Activated CD8-positive, alpha-beta memory T cell treated with anti-CD3 and anti-CD28 coated beads for 24 hours (primary cell): ENCODE measurements around the gene PRSS21.
A peak's percentile ranks its signal among the peaks of the same experiment; 100 is the strongest.

Source experiments
- DNase-seq: peaks from one replicate; pipeline ENCODE4 v3.0.0-alpha.2; 2020

PRSS21 gene

DNA sequence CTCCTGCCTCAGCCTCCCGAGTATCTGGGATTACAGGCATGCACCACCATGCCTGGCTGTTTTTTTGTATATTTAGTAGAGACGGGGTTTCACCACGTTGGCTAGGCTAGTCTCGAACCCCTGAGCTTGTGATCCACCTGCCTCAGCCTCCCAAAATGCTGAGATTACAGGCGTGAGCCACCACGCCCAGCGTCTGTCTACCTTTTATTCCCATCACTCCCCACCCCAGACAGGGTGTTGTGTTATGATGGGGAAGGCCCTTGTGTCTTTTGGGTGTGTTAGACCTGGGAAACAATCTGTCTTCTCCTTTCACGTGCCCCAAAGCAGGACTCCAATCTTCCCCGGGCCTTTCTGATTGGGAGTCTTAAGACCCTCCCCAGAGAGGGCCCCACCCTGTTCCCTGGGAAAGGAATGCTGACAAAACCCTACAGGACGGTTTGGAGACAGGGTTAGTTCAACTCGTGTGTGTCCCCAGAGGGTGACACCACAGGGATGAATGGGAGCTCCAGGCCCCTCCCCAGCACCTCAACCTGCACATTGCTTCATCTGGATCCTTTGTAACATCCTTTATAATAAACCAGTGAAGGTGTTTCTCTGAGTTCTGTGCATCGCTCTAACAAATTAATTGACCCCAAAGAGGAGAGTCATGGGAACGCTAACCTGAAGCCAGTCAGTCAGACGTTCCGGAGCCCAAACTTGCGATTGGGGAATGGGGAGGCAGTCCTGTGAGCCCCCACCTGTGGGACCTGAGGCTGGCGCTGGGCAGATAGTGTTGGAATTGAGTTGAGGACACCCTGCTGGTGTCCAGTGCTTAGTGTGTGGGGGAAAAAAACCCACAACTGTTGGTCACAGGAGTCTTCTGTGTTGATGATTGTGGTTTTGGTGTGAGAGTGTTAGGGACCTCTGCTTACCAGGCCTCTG, 36.8 kb upstream of the PRSS21 start:
- peak; percentile 58 for DNase-seq

DNA sequence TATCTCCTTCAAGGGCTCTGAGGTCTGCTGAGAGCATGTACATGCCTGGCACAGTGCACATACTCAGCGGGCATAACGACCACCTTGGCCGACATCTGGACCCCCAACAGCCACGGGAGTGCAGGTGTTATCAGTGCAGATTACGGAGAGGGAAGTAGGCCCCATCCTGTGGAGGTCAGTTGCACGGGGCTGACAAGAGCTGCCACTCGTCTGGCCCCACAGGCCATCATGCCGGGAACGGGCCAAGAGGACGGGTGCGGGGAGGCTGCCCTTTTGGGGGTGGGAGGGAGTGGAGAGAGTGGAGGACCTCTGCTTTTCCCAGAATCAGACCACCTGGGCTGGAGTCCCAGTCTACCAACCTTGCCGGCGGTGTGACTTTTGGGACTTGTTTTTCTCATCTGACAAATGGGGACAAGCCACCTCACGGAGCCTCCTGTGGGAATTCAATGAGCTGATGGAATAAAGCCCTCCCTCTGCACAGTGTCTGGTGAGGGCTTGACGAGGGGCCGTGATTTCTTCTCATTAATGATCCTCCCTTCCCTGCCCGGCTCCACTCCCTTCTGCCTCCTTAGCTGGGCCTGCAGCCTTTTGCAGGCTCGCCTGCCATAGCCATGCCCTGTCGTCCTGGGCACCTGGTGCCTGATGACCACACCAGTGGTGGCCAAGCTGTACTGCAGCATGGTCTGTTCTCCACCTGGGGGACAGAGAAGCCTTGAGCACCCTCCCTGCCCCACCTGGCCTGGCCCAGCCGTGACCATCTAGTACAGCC, 34.3 kb upstream of the PRSS21 start:
- no peak for DNase-seq

DNA sequence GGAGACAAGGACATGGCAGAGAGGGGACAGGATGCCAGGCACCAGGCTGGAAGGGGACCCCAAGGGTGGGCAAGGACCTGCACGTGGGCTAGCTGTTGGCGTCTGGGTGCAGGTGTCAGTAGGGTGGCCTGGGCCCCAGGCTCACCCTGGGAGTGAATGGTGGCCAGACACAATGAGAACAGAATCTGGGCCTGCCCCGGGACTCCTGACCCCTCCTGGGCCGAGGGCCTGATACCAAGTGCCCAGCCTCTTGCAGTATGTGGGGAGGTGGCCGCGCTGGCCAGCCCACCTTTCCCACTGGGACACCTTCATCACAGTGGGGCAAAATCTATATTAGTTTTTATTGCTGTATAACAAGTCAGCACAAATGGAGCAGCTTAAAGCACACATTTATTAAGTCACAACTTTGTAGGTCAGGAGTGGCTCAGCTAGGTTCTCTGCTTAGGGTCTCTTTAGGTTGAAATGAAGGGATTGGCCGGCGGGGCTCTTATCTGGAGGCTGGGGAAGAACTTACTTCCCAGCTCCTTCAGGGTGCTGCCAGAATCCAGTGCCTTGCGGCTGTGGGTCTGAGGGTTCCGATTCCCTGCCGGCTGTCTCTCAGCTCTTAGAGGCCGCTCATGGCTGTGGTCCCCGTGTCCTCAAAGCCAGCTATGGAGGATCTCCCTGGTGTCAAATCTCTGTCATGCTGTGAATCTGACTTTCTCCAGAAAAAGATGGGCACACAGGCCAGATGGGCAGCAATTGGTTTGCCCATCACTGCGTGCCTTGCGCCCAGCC, 33.3 kb upstream of the PRSS21 start:
- no peak for DNase-seq

DNA sequence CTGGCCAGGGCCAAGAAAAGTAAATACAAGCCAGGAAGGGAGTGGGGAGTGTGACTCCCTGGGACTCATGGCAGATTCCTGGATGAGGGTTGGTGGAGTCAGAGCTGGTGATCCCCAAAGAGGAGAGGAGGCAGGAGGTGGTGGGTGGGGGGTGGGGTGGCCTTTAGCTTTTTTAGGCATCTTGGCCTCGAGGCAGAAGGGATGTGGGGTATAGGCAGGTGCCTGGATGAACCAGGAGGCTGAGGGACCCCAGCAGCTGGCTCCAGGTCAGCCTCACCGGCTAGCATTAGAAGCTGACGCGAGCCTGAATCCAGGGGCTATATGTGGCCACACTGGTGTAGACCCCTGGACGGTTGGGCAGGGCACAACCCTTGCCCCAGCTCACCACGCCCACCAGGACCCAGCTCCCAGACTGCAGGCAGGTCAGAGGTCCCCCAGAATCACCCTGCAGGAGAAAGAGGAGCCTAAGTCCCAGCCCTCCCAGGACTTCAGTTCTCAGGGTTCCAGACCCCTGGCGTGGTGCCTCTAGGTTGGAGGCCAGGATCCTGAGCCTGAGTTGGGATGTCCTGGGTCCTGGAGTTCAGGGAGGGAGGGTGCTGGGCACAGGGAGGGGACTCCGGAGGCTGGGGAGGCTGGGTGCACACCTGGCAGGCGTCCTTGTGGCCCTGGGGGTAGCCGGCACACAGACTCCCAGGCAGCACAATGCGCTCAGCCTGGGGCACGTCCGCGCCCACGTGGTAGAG, 32.5 kb upstream of the PRSS21 start:
- DNase-seq = no peak

DNA sequence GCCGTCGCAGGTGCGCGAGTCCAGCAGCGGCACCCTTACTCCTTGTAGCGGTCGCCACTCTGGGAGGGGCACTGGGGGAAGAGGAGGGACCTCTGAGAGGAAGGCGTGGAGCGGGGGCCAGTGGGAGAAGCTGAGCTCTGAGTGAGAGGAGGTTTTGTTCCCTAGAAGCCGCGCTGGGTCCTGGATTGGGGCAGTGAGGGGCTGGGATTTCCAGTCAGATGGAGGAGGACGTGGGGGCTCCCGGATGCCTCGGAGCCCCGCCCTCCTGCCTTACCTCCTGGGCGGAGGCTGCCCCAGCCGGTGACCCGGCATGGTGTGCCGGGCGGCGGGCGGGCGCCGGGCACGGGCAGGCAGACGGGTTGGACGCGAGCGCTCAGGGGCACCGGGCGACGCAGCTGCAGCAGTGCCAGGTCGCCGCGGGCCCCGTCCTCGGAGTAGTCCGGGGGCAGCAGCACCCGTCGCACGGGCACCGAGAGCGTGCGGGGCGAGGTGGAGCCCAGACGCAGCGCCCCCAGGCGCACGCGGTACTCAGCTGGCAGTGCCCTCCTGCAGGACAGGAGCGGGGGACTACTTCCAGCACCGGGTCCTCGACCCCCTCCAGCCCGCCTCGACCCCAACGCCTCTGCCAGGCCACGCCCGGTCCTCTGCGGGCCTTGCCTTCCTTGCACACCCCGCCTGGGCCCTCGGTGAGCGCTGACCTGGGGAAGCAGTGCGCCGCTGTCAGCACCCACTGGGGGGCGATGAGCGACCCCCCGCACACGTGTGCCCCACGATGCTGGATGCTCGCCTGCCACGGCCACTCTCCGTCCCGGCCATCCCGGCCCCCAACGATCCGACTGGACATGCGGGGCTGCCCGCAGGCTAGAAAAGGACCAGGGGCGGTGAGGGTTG, 31.7 kb upstream of the PRSS21 start:
- peak; percentile 86 for DNase-seq

DNA sequence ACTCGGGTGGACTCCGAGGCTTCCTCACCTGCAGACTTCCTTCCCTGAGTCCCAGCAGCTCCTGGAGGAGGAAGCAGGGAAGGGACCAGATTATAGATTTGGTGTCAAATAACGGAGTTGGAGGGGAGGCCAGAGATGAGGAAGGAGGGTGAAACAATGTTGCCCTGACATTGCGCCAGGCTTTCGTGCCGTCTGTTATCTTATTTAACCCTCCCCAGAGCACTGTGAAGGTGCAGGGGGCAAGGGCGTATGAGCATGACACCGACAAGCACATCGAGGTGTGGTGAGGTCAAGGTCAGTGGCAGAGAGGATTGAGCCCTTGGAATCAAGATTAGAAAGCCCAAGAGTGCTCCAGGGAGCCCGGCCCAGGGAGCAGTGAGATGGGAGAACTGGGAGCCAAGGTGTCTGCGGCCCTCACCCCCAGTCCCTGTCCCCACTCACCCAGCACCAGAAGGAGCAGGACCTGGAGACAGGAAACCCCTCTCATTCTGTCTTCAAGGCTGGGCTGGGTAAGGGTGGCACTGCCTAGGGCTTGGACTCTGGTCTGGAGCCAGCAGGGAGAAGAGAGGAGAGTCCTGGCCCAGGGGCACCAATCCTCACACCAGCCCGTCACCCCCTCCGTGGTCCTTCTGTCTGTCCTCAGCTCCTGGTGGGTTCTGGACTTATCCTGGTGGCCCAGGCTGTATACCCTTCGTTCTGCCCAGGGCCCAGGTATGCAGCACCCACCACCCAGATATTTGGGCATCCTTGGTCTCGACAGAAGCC, 30.8 kb upstream of the PRSS21 start:
- no peak for DNase-seq

DNA sequence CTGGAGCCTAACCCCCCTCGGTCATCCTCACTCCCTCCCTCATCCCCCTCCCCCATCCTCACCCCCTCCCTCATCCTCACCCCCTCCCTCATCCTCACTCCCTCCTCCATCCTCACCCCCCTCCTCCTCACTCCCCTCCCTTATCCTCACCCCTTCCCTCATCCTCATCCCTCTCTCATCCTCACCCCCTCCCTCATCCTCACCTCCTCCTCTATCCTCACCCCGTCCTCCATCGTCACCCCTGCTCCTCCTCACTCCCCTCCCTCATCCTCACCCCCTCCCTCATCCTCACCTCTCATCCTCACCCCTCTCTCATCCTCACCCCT, 30.2 kb upstream of the PRSS21 start:
- DNase-seq = no peak

DNA sequence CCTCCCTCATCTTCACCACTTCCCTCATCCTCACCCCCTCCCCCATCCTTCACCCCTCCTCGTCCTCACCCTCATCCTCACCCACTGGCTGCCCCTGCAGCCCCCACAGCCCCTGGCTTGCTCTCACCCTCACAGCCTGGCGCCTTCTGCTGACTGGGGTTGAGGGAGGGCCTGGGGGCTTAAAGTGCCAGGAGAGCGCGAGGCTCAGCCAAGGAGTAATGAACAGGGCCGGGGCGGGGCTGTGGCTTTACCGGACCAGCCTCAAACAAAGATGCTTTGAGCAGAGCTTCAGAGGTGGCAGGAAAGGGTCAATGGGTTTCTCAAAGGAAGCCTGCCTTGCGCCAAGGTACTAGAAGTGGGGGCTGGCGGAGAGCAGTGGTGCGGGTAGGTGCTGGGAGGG, 29.6 kb upstream of the PRSS21 start, which contains the start of gene PRSS33:
Gene PRSS33, minus strand, starts transcription at position 155 of the 400 bp plus-strand sequence. CDS start 1,013 bp downstream, outside the sequence.
- DNase-seq = no peak

DNA sequence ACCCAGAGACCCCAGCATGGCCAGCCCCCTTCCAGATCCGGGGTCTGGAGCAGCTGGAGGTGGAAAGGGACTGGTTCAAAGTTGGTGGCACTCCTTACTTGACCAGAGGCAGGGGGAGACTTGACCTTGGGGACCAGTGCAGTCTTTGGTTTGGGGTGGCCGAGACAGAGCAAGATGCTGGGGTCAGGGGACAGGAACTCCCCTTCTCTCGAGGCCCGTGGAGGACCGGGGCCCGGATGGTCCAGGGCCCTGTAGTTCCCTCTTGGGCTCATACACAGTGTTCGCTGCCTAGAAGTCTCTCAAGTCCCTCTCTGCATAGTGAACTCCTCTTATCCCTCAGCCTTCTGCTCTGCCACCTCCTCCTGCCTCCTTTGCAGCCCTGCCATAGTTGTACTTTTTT, 29.1 kb upstream of the PRSS21 start:
- no peak for DNase-seq

DNA sequence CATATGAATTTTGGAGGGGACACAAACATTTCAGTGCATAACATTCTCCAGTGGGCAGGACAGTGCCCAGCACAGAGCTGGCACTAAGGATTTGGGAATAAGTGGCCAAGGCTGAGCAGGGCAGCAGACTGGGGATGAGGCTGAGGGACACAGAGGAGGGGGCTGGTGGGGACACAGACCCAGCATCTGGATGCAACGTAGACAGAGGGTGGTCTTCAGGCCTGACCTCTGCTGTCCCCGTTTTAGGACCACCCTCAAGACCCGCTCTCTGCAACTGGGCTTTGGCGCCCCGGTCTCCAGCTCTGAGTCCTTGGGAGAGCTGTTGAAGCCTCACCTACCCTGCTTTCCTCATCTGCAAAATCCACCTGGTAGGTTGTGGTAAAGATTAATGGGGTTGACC, 26.4 kb upstream of the PRSS21 start:
- DNase-seq = no peak

DNA sequence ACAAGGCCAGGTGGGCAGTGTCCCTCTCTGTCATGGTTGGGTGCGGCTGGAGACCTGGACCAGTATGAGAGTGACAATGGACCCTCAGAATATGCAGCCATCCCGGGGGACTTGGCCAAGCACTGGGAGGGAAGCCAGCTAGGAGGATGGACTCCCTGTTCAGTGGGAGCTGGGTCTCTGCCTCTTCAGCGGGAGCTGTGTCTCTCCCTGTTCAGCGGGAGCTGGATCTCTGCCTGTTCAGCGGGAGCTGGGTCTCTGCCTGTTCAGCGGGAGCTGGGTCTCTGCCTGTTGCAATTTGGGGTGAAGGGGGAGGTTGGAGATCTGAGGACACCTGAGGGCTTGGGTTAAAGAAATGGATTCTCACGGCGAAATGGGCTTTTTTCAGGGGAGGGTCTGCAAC, 25.9 kb upstream of the PRSS21 start:
- no peak for DNase-seq

DNA sequence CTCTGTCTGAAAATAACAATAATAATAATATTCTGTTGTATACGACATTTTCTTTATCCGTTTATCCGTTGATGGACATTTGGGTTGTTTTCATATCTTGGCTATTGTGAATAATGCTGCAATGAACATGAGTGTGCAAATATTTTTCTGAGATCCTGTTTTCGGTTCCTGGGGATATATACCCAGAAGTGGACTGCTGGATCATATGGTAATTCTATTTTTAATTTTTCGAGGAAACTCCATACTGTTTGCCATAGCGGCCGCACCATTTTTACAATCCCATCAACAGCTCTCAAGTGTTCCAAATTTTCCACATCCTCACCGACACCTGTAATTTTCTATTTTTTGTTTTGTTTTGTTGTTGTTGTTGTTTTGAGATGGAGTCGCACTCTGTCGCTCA, 24.1 kb upstream of the PRSS21 start:
- DNase-seq = no peak

DNA sequence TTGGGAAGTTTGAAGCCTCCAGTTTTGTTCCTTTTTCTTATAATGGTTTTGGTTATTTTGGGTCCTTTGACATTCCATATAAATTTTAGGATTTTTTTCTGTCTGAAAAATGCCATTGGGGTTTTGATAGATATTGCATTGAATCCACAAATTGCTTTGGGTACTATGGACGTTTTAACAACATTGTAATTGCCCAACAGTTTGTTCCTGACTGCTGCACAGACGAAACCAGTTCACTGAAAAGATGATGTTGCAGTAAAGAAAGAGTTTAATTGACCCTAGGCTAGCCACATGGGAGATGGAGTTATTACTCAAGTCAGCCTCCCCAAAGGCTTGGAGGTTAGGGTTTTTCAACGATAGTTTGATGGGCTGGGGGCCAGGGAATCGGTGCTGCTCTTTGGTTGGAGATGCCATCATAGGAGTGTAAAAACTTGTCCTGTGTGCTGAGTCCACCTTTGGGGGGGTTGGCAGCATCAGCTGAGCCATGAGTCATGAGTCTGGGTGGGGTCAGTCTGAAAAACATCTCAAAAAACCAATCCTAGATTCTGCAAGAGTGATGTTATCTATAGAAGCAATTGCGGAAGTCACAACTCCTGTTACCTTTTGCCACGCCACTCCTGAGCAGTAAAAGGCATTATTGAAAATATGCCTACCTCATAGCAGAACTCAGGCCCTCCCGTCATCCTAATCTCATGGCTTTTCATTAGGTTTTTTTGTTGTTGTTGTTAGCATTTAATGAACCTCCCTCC, 21.5 kb upstream of the PRSS21 start:
- DNase-seq = no peak

DNA sequence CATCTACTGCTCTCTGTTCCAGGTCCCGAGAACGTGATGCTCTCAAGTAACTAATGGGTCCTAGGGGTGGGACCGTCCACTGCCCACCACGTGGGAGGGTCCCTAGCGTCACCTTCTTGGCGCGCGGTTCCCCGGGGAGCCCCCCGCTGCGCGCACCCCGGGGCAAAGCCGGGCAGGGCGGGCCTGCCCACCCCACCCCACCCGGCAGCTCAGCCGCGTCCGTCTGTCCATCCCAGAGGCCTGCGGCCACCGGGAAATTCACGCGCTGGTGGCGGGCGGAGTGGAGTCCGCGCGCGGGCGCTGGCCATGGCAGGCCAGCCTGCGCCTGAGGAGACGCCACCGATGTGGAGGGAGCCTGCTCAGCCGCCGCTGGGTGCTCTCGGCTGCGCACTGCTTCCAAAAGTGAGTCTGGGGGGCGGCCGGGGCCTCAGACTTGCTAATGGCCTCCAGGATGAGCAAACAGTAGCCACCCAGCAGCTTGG, 18.3 kb upstream of the PRSS21 start:
- DNase-seq = no peak

DNA sequence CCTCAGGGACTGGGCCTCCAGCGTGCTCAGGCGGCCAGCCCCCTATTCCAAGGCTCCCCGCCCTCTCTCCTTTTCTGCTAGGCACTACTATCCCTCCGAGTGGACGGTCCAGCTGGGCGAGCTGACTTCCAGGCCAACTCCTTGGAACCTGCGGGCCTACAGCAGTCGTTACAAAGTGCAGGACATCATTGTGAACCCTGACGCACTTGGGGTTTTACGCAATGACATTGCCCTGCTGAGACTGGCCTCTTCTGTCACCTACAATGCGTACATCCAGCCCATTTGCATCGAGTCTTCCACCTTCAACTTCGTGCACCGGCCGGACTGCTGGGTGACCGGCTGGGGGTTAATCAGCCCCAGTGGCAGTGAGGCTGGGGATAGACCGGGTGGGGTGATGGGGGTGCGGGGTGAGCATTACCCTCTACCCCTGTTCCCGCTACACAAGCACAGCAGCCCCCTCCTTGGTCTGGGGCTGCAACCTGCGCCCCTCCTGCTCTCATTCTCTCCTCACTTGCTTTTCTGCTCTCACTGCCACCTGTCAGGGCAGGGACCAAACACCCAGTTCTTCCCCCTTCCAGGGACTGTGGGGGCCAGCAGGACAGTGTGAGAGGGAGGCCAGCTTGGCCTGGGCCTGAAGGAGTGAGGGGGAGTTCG, 17.7 kb upstream of the PRSS21 start:
- DNase-seq = no peak

DNA sequence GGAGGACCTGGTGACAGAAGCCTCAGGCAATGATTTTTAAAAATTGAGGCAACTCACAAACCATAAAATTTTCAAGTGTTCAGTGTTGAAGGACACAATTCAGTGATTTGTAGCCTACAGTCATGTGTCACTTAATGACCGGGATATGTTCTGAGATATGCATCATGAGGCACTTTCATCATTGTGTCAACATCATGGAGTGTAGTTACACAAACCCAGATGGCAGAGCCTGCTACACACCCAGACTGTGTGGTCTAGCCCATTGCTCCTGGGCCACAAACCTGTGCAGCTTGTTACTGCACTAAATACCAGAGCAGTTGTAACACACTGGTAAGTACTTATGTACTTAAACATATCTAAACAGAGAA, 17.2 kb upstream of the PRSS21 start:
- no peak for DNase-seq

DNA sequence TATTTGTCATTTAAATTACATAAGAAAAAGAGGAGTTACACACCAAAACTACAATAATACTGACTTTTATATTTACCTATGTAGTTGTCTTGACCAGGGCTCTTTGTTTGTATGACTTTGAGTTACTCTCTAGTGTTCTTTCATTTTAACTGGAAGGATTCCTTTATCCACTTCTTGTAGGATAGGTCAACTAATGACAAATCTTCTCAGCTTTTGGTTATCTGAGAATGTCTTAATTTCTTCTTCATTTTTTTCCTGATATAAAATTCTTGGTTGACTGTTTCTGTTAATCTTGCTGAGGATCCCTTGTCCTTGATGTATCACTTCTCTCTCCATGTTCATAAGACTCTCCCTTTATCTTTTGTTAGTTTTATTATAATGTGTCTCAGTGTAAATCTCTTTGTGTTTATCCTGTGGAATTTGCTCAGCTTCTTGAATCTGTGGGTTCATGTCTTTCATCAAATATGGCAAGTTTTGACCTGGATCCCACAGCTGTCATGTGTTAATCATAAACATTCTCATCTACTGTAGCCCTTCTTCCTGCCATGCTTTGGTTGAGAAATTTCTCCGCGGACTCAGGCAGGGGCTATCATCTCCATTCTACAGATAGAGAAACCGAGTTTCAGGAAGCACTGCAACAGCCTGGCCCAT, 13.4 kb upstream of the PRSS21 start:
- DNase-seq = no peak

DNA sequence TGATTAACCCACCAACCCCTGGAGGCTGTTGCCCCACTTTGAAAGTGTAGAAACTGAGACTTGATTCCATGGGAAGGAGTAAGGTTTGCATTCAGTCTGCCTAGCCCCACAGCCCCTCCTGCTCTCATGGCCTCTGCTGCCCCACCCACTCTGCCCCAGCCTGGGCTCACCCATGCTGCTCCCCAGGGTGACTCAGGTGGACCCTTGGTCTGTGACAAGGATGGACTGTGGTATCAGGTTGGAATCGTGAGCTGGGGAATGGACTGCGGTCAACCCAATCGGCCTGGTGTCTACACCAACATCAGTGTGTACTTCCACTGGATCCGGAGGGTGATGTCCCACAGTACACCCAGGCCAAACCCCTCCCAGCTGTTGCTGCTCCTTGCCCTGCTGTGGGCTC, 12.3 kb upstream of the PRSS21 start:
- no peak for DNase-seq

DNA sequence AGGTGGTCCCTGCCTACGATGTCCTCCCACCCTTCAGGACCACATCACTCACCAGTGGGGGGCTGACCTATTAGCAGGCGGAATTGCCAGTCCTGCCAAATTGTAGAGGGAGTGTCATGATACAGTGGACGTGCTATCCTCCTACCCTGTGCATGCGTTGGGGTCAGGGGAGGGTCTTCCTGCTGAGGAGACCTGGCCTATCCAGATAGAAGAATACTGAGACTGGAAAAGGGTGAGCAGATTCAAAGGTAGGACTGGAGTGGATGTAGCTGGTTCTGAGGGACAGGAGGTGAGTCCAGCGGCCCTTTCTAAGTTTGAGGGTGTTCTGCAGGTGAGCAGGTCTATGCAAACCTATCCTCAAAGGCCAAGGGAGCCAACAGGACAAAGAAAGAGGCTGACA, 10.8 kb upstream of the PRSS21 start:
- no peak for DNase-seq
